Heart right ventricle (tissue), 16 donors: ENCODE data around the gene TMEM266. TPM values are rescaled to one million over a fixed set of nuclear protein-coding genes. Genes with fewer than 3 reads are reported as not detected.

Experiments
- ATAC-seq, 8 donors: fragments of 200-7000 bp; cut with Tn5 transposase; one replicate each; pipeline ENCODE4 v1.9.1; 2020; ENCODE audit warnings: mild to moderate bottlenecking in 8 of 8, moderate library complexity in 8 of 8, moderate number of reproducible peaks in 1 of 8
- DNase-seq, 2 donors: peaks; one replicate each; pipeline ENCODE4 v3.0.0-alpha.2; 2020
- H3K27ac ChIP-seq, 10 donors: fragments of 200-600 bp; sonication (generic) in 2 of 10; one replicate each; pipeline versions ENCODE4 v1.5.0 to v1.8.0; 2020 to 2022; ENCODE audit warnings: mild to moderate bottlenecking in 3 of 10
- H3K27me3 ChIP-seq, 7 donors: fragments of 200-600 bp; one replicate each; pipeline ENCODE4 v1.8.0; 2021 to 2022; ENCODE audit warnings: mild to moderate bottlenecking in 2 of 7
- H3K36me3 ChIP-seq, 9 donors: fragments of 200-600 bp; sonication (generic) in 1 of 9; one replicate each; pipeline versions ENCODE4 v1.5.0 to v1.8.0; 2020 to 2022; ENCODE audit warnings: mild to moderate bottlenecking in 2 of 9
- H3K4me1 ChIP-seq, 9 donors: fragments of 200-600 bp; sonication (generic) in 1 of 9; one replicate each; pipeline versions ENCODE4 v1.5.0 to v1.8.0; 2020 to 2022; ENCODE audit warnings: mild to moderate bottlenecking in 4 of 9
- H3K4me3 ChIP-seq, 10 donors: fragments of 200-600 bp; sonication (generic) in 2 of 10; one replicate each; pipeline versions ENCODE4 v1.5.0 to v1.8.0; 2020 to 2022; ENCODE audit warnings: mild to moderate bottlenecking in 7 of 10, moderate library complexity in 2 of 10
- H3K9me3 ChIP-seq, 11 donors: fragments of 200-600 bp in 10 of 11; sonication (generic) in 2 of 11; one replicate each; pipeline versions ENCODE4 v1.5.0 to v1.8.0; 2013 to 2022; ENCODE audit warnings: mild to moderate bottlenecking in 2 of 11, control low read depth in 1 of 11, moderate library complexity in 1 of 11
- CTCF ChIP-seq, 9 donors: fragments of 200-600 bp; sonication (generic) in 2 of 9; IDR thresholded peaks; one replicate each; pipeline versions ENCODE4 v1.5.0 to v1.8.0; 2021 to 2022; ENCODE audit warnings: antibody characterized with exemption in 9 of 9, mild to moderate bottlenecking in 5 of 9, moderate library complexity in 1 of 9
- WGBS, 2 donors: extraction: QIAGEN DNeasy Blood & Tissue Kit; methylation state at CpG; one replicate each; pipeline ENCODE4 v1.1.7; 2013; ENCODE audit warnings: inconsistent platforms in 1 of 2; 5-methylcytosine and 5-hydroxymethylcytosine counted together
- intact Hi-C, 10 donors: fragments of 100-400 bp; cut with DNase I; formaldehyde crosslinking; loops; one replicate each; pipeline versions ENCODE4 v1.11.1 to v1.14.2; 2022
- polyA plus RNA-seq, 2 donors: library from polyadenylated mRNA; stranded (reverse); fragments of 200-250 nt; gene quantifications; one replicate each; pipeline ENCODE4 v1.2.3, GENCODE V29; 2013
- total RNA-seq, 10 donors: library from RNA; stranded (reverse); fragmentation: NEBNext Ultra II Directional in 3 of 10; extraction: Animal tissue kit (Norgen Biotek cat#: 25700) in 3 of 10; gene quantifications; one replicate each; pipeline versions ENCODE4 v1.2.1 to v1.2.4, GENCODE V29; 2021 to 2023
- donor health status: Arrhythmogenic right ventricular cardiomyopathy.
- donor health status: ischemic (EF 13 %, LVEDD 7.1; RV severe dilation, severe dysfunction).
- donor health status: healthy with polysubstance abuse.
- donor health status: DM: no; HTN: yes; CAD: no.
- donor health status: DM: no; HTN: no; CAD: no.
- donor health status: ischemic (EF 25% LVEDD 6.9; RV normal size, moderate dysfunction).
- donor health status: ischemic (EF 25% LVEDD 5.7; RV mildly dilated, moderate dysfunction).
- donor health status: healthy.
- donor health status: DM: yes; HTN: yes; CAD: no.
- donor health status: Ischemic cardiomyopathy.
- donor health status: ischemic (EF 35%, LVEDD 5.7; RV mildly dilated, moderate dysfunction).
- donor health status: nonischemic (EF 11% LVEDD 7.7; RV severe dilation, severe dysfunction).
- donor health status: DM: yes; HTN: yes; CAD: no.
- donor health status: PGD.
- donor health status: ischemic (EF 29% LVEDD 5.4; RV normal size, mild dysfunction).
- donor health status: nonischemic (EF 23%, LVEDD 6.1; RV moderate dilation, normal function).

Gene TMEM266
- total and polyA plus RNA-seq, 12 donors = 0.01 to 0.30 (median 0.15) TPM; not detected in 3

- 75 to 79% methylated on average over 4 of the region's 4 CpGs for WGBS, 2 donors
- intact Hi-C loops = loop anchor here in 3 of 10 donors (5.0 to 10.0 kb wide), 3 partner anchors 140 to 678 kb away; no protein-coding TSS in a partner anchor
- TF ChIP-seq CTCF (IDR thresholded peaks at IDR 0.05) = no peak
These were observed 127.4 kb downstream of the TMEM266 start for GRCh38 chr15:76187163-76187562.

GRCh38 chr15:76189106-76189505 lies 129.3 kb downstream of the TMEM266 start:
- intact Hi-C loops = loop anchor here in 3 of 10 donors (5.0 to 10.0 kb wide), 3 partner anchors 138 to 676 kb away; no protein-coding TSS in a partner anchor
- WGBS, 2 donors = 49 to 61% methylated on average over 2 of the region's 2 CpGs
- H3K27me3 ChIP-seq = peaks cover 0 to 49% (median 36%) of the 10 kb centered on the region in 7 donors
- no peak for TF ChIP-seq CTCF (IDR thresholded peaks at IDR 0.05)
- ATAC-seq (no peak), DNase-seq (no peak)
- no peak overlapping the region for H3K27ac ChIP-seq
- no peaks in the 10 kb centered on the region for H3K36me3 ChIP-seq
- H3K9me3 ChIP-seq = no peaks in the 10 kb centered on the region
- H3K4me1 ChIP-seq = peaks cover 0 to 17% (median 14%) of the 10 kb centered on the region in 9 donors
- H3K4me3 ChIP-seq = no peak overlapping the region

More at GRCh38 chr15:76187163-76187562, 127.4 kb downstream of the TMEM266 start:
- Histone ChIP-seq H3K4me3 (no peak overlapping the region), H3K4me1 (peaks cover 0 to 17% (median 14%) of the 10 kb centered on the region in 9 donors), H3K27ac (no peak overlapping the region), H3K9me3 (no peaks in the 10 kb centered on the region), H3K27me3 (peaks cover 0 to 48% (median 27%) of the 10 kb centered on the region in 7 donors), H3K36me3 (no peaks in the 10 kb centered on the region)
- no peak for DNase-seq
- ATAC-seq = no peak

GRCh38 chr15:76190070-76190564 lies 130.3 kb downstream of the TMEM266 start:
- ATAC-seq = peak in 4 of 8 donors; percentile 3 to 25 (median 14)
- Histone ChIP-seq H3K27ac (no peak overlapping the region), H3K4me1 (peaks cover 0 to 17% (median 14%) of the 10 kb centered on the region in 9 donors), H3K9me3 (no peaks in the 10 kb centered on the region), H3K36me3 (no peaks in the 10 kb centered on the region), H3K27me3 (peaks cover 0 to 49% (median 36%) of the 10 kb centered on the region in 7 donors), H3K4me3 (no peak overlapping the region)
- DNase-seq = no peak
- intact Hi-C loops = loop anchor here in 8 of 10 donors (2.0 to 10.0 kb wide), 7 partner anchors 47 to 677 kb away; no protein-coding TSS in a partner anchor
- TF ChIP-seq CTCF (IDR thresholded peaks at IDR 0.05) = no peak
- WGBS, 2 donors = 48 to 59% methylated on average over 12 of the region's 12 CpGs

- H3K4me3 ChIP-seq = peak overlapping the region in 1 of 10 donors; percentile 5
- peaks cover 0 to 47% (median 34%) of the 10 kb centered on the region in 7 donors for H3K27me3 ChIP-seq
- no peaks in the 10 kb centered on the region for H3K36me3 ChIP-seq
- no peaks in the 10 kb centered on the region for H3K9me3 ChIP-seq
- intact Hi-C loops = loop anchor here in 8 of 10 donors (2.0 to 10.0 kb wide), 7 partner anchors 46 to 676 kb away; no protein-coding TSS in a partner anchor
- H3K4me1 ChIP-seq = peaks cover 0 to 23% (median 16%) of the 10 kb centered on the region in 9 donors
- no peak overlapping the region for H3K27ac ChIP-seq
- 20 to 23% methylated on average over 34 of the region's 34 CpGs for WGBS, 2 donors
- ATAC-seq (peak; percentile 75 to 91 (median 84)), DNase-seq (peak; percentile 73 to 81)
- peak; percentile 53 to 93 (median 87) for TF ChIP-seq CTCF (IDR thresholded peaks at IDR 0.05)
These were observed 131.2 kb downstream of the TMEM266 start for GRCh38 chr15:76190751-76191538.
